Hematopoietic multipotent progenitor cell treated with erythropoietin and hydrocortisone succinate and interleukin-3 and kit ligand, for 8 days (in vitro differentiated cells): Measurements from ENCODE around the gene MZT2A.
"Not testable (repeated sequence)": the region's sequence is repeated elsewhere in the genome, so short reads cannot be mapped to it uniquely, and the experiment has no call there.

Experiments
- DNase-seq: peaks from one replicate; pipeline ENCODE4 v3.0.0-alpha.2; 2015

The MZT2A gene

GRCh38 chr2:131492015-131492417 lies at the start of gene MZT2A:
TSS of gene MZT2A (minus strand) at chr2:131492397. CDS start at chr2:131492376, 21 bp downstream.
- DNase-seq, result not testable (repeated sequence)

DNA sequence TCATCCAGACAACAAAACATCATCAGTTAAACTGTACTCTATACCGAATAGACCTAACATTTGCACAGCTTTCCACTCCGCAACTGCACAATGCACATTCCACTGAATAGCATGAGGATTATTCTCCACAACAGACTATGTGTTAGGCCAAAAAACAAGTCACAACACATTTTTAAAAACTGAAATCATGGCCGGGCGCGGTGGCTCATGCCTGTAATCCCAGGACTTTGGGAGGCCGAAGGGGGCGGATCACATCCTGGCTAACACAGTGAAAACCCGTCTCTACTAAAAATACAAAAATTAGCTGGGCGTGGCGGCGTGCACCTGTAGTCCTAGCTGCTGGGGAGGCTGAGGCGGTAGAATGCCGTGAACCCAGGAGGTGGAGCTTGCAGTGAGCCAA lies 46.7 kb upstream of the MZT2A start:
- not testable (repeated sequence) for DNase-seq

- DNase-seq, result not testable (repeated sequence)
Measured at GRCh38 chr2:131536841-131537240, 44.6 kb upstream of the MZT2A start.

GRCh38 chr2:131535951-131536826 lies 44.0 kb upstream of the MZT2A start:
- not testable (repeated sequence) for DNase-seq

DNA sequence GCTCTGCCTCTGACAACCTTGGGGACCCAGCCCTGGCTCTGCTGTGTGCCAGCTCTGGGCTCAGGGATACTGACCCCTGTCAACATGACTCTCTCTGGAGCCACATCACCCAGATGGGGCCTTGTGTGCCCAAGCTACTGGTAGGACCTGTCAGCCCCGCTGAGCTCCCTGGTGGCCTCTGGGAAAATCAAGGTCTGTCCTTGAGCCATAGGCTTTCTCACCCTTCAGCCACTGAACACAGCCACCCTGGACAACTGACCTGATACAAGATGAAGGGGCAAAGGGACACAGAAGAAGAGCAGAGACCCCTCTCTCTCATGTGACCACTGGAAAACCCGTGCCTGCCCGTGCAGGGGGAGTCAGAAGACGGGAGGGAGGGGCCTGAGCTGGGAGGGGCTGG lies 43.3 kb upstream of the MZT2A start:
- no peak for DNase-seq

DNA sequence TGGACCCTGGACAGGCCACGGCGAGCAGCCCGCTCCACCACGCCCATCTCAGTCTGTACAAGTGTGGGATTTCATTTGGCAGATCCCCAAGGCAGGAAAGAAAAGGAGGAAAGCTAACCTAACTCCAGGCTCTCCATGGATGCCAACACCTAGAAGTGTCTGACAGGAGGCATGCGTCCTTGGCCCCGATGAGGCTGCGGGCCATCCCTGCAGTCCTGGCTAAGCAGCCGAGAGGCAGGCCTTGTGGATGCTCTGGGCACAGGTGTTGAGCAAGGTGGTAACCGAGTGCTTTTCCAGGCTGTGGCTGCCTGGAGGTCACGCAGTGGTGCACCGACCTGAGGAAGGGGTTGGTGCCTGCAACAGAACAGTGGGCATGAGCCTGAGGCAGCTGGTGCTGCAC lies 42.8 kb upstream of the MZT2A start:
- not testable (repeated sequence) for DNase-seq

DNA sequence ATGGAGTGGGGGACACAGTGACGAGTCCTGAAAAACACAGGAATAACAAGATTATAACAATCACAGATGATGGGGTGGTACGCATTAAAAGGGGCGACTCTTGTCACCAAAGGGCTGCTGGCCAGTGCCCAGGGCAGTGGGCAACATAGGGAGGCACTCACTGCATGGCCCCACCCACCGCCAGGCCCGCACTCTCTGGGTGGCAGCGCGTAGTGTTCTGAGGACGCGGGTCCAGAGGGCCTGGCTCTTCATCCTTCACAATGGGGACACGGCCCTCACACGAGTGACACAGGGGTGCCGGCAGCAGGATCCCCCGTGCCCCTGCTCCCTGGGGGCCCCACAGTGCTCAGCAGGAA lies 42.1 kb upstream of the MZT2A start:
- DNase-seq, result not testable (repeated sequence)

- DNase-seq, result not testable (repeated sequence)
Measured at GRCh38 chr2:131533609-131534316, 41.6 kb upstream of the MZT2A start.

DNA sequence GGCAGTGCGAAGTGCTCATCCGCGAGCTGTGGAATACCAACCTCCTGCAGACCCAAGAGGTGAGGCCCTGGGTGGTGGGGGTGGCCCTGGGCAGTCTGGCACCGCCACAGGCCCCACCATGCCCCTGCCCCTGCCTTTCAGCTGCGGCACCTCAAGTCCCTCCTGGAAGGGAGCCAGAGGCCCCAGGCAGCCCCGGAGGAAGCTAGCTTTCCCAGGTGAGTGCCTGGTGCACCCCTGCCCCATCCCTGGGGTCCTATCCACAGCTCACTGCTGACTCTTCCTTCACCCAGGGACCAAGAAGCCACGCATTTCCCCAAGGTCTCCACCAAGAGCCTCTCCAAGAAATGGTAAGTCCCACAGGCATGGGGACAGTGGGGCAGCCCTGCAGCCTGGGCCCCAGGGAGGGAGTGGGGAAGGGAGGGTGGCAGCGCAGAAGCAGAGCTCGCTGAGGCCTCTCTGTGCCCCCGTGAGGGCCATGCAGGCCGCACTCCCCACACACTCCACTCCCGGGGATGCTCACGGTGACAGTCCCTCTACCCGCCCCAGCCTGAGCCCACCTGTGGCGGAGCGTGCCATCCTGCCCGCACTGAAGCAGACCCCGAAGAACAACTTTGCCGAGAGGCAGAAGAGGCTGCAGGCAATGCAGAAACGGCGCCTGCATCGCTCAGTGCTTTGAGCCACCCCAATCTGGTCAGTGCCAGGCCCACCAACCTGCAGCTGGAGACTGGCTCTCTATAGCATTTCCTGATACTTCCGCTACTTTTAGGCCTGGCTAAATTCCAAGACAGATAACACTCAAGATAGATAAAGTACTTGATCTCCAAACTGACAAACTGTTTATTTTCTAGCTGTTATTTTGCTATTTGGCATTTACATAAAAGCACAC lies 40.8 kb upstream of the MZT2A start:
- not testable (repeated sequence) for DNase-seq

GRCh38 chr2:131531547-131532185 lies 39.5 kb upstream of the MZT2A start:
- DNase-seq, result not testable (repeated sequence)

DNA sequence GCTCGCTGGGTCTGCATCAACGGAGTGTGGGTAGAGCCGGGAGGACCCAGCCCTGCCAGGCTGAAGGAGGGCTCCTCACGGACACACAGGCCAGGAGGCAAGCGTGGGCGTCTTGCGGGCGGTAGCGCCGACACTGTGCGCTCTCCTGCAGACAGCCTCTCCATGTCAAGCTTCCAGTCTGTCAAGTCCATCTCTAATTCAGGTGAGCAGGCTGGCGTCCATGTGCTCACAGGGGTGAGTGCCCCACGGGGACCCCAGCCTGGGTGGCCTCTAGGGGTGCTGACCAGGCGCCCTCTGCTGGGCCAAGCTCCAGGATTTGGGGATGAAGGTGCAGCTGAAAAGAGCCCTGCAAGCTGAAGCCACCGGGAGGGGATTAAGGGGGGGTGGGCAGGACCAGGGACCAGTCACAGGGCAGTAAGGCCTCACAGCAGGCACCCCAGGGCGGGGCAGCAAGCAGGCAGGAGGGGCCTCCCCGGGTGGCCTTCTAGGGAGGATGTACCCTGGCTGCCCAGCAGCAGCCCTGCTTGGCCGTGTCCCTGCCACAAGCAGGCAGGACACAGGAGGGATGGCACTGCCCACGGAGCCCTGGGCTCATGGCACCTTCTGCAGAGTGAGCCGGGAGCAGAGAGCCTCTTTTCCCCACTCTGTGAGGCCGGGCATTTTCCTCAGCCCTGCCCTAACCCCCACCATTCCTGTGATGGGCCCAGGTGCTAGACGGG lies 38.6 kb upstream of the MZT2A start:
- DNase-seq, result not testable (repeated sequence)

DNA sequence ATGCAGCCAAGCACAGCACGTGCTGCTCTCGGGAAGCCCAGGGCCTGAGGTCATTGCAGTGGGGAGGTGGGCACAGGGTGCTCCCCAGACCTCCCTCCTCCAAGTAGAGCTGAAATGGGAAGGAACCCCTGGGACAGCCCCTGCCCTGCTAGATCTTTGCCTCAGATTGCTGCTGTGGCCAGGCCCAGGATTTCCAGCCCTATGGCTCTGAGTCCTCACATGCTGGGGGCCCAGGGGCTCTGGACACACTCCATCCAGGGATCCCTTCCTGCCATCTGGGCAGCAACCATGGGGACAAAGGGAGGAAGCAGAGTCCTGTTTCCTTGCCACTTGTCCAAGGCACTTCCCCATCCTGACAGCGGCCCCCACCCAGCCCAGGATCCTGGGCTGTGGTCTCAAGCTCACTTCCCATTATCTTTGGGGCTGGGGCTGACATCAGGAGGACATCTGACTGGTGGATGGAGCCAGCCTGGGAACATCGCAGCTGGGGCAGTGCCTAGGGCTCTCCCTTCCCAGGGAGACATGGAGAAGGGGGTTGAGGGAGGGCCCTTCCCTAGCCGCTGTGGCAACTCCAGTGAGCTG lies 37.8 kb upstream of the MZT2A start:
- DNase-seq, result not testable (repeated sequence)

- not testable (repeated sequence) for DNase-seq
Measured at GRCh38 chr2:131528981-131529863, 37.0 kb upstream of the MZT2A start.

DNA sequence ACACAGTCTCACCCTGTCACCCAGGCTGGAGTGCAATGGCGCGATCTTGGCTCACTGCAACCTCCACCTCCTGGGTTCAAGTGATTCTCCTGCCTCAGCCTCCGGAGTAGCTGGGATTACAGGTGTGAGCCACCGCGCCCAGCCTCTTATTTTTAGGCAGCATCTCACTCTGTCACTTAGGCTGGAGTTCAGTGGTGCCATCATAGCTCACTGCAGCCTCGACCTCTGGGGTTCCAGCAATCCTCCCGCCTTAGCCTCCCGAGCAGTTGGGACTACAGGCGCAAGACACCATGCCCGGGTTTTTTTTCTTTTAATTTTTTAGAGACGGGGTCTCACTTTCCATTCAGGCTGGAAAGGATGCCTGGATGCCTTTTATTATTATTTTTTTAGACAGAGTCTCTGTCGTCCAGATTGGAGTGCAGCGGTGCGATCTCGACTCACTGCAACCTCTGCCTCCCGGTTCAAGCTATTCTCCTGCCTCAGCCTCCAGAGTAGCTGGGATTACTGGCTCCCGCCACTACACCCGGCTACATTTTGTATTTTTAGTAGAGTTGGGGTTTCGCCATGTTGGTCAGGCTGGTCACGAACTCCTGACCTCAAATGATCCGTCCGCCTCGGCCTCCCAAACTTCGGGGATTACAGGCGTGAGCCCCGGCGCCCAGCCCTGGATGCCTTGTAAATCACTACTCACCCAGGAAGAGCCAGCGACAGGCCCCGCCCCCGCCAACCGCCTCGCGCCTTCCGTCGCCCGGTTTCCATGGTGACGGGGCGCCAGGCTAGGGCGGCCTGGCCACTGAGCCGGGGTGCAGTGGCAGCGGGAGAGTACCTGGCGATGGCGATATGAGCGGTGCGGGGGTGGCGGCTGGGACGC lies 35.2 kb upstream of the MZT2A start, which contains the start of gene CCDC74A:
CCDC74A (plus strand) TSS at position 758 of the 871 bp plus-strand sequence; CDS start at position 841, 83 bp downstream.
- peak; percentile 50 for DNase-seq

- not testable (repeated sequence) for DNase-seq
Measured at GRCh38 chr2:131525256-131525655, 33.1 kb upstream of the MZT2A start.

GRCh38 chr2:131521961-131522781 lies 30.0 kb upstream of the MZT2A start:
- DNase-seq, result no peak

- not testable (repeated sequence) for DNase-seq
Measured at GRCh38 chr2:131521524-131521923, 29.3 kb upstream of the MZT2A start.

DNA sequence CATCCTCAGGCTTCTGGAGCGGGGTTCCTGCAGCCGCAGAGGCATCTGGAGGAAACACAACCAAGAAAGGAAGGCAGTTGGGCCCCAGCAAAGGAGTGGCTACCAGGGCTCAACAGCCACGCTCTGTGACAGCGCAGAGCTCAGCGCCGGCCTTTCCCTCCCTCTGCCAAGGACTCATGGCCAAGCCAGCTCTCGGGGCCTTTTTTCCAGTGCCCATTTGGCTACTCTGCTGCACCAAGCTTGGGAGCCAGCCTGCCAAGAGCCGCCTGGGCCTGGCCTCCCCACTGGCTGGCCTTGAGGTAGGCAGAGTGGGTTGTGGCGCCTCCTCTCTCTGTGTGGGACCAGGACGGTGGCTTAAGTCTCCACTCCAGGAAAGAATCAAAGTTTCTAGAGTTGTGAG lies 28.3 kb upstream of the MZT2A start:
- DNase-seq, result no peak
